ENCODE measurements around the gene SLC14A1. TPM values are rescaled to one million over a fixed set of nuclear protein-coding genes. Genes with fewer than 3 reads are reported as not detected.

SLC14A1 gene
- 0.15 and 0.17 TPM in 2 replicates for total RNA-seq

DNA sequence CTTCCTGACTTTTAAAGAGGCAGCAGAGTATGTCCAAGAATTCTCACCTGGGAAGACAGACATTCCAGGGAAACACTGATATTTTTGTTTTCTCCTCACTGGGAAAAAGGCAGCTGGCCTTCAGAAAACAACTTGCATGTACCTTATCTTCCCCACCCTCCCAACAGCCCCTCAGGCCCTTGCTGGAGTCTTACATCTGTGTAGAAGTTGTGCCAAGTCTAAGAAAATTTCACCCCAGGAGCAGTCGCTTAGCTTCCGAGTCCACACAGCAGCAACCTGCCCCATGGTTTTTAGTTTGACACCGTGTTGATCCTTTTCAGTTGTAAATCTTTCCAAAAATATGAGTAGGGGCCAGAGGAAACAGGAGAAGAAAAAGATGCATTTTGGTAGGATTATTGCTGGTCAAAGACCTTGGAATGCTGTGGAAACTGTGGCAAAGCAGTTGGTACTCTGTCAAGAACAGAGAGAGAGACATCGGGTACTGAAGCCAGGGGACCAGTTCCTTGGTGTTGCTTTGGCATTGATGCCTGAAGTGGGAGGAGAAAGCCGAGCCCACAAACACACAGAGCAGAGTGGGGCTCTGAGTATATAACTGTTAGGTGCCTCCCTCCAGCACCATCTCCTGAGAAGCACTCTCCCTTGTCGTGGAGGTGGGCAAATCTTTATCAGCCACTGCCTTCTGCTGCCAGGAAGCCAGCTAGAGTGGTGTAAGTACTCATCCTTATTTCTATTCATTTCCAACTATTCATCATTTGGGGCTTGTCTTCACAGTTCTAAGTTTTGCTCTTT lies at the start of gene SLC14A1:
Gene SLC14A1 (plus strand): TSS at position 615 of the 789 bp plus-strand sequence. CDS start 6,140 bp downstream, outside the sequence.
- DNase-seq (ENCODE audit: low read depth) = no peak

DNA sequence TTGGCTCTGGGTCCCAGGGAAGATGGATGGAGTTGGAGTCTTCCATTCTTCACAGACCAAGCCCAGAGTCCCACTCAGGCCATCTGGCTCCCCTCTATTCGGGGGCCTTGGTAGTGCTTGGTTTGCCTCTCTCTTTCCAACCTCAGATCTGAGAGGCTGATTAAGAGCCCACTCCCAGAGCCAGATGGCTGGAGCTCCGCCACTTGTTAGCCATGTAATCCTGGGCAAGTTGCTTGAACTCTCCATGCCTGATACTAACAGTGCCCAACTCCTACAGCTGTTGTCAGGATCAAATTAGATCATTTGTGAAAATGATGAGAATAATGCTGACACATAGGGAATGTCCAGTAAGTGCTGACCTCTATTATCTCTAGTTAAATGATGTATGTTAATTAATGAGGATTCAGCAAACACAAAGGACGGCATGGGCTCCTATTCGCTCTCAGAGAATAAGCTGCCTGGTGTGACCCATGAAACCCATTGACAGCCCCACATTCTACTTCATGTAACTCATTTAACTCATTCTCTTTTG lies 46.6 kb upstream of the SLC14A1 start:
- no peak for DNase-seq (ENCODE audit: low read depth)

DNA sequence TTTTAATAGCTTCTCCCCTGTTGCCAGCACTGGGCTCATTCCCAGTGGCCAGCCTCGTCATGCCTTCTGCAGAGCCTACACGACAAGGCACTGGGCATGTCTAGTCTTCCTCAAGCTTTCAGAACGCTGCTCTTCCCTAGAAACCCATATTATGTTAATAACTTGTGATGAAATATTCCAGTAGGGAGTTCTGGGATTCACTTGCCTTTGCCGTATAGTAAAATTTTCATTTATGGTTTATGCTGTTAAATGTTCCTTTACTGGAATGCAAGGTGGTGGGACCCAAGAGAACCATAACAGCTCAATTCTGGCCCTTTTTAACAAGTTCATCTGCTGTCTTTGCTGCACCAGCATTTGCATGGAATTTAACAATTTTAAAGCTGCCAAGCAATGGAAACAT lies 45.5 kb upstream of the SLC14A1 start:
- DNase-seq (ENCODE audit: low read depth) = no peak

DNA sequence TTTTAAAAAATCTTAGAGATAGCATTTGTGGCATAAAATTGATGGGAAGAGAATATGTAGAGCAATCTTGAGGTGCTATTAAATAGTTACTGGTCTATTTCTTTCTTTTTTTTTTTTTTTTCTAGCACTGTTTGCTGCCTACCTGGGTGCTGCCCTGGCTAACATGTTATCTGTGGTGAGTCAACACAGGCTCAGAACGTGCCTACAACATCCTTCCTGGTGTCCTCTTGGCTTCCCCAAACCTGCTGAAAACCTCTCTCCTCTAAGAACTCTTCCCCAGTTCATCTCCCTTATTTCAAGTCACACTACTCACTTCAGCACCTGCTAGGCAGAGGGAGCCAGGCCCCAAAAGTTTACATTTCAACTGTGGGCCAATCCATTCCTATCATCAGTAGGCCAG lies 45.1 kb upstream of the SLC14A1 start:
- DNase-seq (ENCODE audit: low read depth) = no peak

DNA sequence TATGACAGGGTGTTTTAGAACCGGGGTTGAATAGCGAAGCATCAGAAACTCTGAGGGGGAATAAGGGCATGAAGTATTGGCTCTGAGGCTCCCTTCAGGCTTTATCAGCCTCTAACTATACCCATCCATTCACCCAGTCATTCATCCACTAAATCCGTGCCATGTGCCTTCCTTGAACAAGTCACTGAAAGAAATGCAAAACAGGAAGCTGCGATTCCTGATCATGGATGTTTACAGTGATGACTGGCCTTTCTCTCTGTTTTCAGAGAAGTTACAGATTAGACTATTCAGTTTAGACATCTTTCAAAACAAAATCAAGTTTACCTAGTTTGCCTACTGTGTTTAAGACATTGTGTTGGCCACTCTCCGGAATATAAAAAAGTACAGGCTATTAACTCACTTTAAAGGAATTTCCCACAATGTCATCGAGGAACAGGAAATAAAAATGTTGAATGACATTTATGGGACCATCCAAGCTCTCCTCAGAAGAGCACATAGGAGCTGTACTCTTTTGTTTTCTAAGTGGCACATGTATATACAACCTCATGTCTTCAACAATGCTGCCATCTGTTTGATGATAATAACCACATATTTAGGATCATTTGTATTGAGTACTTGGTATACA lies 43.8 kb upstream of the SLC14A1 start:
- no peak for DNase-seq (ENCODE audit: low read depth)

DNA sequence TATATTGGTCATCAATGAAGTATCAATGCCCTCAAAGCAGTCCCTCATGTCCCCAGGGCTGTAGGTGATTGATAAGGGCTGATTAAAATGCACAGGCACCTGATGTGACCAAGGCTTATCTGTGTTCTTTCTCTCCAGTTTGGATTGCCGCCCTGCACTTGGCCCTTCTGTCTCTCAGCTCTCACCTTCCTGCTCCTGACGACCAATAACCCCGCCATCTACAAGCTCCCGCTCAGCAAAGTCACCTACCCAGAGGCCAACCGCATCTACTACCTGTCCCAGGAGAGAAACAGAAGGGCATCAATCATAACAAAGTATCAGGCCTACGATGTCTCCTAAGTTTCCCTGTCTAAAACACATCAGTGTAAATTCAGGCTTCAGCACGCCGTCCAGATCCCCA lies 41.8 kb upstream of the SLC14A1 start:
- DNase-seq (ENCODE audit: low read depth) = no peak

DNA sequence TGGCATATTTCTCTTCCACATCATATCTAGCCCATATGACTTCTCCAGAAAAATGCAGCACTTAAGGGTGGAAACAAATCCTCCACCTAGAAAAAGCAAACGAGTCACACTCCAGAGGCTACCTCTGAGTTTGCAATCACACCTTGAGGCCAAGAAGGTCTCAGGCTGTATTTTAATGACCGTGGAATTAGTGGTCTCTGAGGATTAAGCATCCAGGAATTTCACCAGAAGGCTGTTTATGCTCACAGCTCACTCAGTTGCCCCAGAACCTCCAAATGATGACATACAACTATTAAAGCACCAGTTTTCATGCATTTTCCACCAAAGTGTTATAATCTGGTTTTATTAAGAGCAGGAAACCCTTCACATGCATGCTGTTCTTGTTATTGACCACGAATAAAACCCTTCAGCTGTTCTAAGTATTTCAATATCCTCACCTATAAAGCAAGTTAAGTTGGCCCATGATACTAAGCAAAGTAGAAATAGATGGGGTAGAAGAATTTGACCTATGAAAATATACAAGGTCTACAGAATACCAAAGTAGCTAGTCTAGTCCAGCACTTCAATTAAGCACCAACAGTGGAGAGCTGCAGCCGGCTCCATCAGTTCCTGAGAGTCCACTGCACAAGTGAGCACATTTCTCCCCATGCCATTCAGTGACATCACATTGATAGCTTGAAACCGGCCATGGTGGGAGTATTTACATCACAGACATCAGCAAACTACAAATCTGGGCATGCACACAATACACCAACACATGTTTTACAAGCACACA lies 39.5 kb upstream of the SLC14A1 start:
- DNase-seq (ENCODE audit: low read depth) = peak; percentile 72

DNA sequence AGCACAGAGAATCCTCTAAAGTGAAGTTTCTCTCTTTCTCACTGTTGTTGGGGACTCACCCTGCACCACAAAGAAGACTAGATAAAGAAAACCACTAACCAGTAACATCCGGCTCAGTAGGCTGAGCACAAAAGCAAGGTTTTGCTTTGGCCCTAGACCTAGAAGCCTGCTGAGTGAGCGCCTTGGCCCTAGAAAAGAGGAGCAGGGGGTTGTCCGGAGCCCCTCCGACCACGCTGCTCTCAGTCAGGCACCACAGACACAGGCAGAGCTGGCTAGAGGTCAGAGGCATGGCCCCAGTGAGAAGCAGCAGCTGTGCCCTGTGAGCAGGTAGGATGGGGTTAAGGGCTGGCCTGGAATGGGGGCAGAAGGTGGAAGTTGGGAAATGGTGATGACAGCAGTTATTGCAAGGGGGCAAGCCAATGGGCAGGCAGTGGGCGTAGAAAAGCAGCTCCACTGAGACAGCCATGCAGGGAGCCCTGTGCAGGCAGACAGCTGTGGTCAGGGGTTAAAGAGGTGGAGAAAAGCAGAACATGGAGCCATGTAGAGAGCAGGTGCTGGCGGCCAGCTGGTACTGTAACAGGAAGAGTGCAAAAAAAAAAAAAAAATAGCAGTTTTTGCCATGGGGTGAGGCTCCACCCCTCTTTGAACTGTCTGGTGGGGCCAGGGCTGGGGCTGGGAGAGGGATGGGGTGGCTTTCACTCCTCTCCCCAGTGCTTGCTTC lies 36.9 kb upstream of the SLC14A1 start:
- no peak for DNase-seq (ENCODE audit: low read depth)

DNA sequence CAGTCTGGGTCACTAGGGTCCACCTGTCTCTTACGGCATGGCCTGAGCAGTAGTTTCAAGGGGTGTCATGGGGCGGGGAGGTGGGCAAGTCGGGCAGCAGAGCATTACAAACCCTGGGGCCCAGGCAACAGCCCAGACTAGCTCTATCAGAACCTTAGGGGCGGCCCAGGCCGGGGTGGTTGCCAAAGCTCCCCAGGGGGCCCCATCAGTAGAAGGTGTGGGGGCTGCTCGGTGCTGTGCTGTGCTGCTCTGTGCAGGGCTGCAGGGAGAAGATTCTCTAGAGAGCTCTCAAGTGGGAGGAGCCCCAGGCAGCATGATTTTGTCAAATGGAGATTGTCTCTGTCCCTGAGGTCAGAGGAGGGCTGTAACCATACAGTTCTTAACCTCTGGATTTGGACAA lies 36.4 kb upstream of the SLC14A1 start:
- DNase-seq (ENCODE audit: low read depth) = no peak

DNA sequence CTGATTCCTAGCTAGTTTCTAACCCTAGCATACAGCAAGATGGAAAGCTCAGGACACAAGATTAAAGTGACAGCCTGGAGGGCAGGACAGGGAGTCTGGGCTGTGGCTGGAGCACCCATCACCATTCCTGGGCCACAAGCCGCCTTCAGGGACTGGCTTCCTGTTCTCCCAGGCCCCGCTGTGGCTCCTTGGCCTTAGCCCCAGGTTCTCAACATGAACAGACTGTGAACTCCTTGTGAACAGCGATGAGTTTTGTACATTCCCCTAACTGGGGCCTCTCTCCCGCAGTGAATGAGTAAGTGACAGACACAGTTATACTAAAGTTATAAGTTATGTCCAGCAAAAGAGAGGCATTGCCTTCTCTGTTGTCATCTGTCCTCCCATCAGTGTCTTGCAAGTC lies 35.9 kb upstream of the SLC14A1 start:
- DNase-seq (ENCODE audit: low read depth) = no peak

DNA sequence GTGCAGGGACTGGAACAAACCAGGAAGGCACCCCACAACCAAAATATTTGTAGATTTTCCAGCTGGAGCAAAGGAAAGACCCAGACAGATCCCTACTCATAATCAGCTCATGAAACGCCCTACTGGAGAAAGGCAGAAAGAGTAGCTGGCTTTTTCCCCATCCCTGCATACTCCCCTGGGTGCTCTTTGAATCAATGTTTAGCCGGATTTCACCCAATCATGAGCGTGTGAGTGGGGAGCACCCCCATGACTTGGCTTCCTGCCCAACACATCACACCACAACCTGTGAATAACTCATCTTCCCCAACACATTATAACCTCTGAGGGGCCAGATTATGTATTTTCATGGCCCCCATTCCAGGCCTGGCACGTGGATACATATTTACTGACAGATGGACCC lies 35.1 kb upstream of the SLC14A1 start:
- DNase-seq (ENCODE audit: low read depth) = no peak

DNA sequence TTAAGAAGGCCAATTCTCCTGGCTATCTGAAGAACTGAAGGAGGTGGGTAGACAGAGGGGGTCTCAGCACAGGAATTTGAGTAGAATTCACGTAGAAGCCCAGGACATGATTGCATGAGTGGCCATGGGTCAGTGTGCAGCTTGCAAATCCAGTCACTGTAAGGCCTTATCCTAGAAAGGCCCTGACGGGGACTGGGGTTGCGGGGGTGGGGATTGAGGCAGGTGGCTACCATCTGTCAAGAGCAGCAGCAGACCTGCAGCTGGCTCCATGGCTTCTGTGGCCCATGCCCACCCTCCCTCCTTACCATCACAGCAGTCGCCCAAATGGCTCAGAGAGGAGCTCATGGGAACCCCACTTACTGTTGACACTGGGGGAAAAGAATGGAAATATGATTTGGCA lies 34.6 kb upstream of the SLC14A1 start:
- DNase-seq (ENCODE audit: low read depth) = no peak

DNA sequence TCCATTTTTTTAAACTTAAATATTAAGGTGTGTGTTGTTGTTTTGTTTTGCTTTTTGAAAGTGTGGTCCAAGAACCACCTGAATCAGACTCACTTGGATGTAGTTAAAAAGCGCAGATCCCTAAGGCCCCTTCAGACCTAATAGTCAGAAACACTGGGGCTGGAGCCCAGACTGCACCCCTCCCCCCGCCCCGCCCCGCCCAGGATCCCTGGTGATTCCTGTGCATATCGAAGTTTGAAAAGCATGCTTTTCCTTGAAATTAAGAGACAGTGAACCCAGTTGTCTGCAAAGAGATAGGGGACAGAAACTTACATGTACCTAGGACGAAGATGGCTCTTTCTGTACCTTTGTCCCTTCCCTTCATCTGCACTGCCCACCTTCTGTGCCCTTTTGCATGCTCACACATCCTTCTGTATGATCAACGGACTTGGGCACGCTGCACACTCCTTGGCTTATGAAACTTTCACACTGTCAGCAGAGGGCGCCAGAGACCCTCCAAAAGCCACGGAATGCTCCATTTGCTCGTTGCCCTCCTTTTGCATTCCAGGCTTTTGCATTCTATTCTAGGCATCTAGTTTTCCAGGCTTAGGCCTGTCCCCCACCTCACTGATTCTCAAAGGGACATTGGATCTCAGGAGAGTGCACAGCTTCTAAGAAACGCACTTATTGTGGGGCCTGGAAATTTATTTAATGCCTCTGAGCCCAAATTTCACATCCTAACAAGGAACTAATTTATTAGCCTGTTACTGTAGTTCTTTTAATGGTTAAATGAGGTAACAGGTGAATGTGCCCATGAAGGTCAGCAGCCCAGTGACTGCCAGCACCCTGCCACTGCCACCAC lies 32.8 kb upstream of the SLC14A1 start:
- peak; percentile 59 for DNase-seq (ENCODE audit: low read depth)

DNA sequence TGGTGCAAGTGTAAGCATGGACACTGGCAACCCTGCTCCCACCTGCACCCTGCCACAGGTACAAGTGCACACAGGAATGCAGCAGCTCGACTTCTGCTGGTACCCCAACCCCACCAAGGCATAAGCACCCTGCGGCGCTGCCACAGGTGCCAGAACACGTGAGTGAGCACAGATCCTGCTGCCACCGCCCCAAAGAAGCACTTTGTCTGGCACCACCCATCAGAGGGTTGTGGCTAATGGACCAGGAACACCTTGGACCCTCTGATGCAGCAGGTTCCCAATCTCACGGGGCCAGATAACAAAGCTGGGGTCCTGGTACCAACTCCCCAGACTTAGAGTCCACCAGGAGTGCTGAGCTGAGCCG lies 32.2 kb upstream of the SLC14A1 start:
- no peak for DNase-seq (ENCODE audit: low read depth)

DNA sequence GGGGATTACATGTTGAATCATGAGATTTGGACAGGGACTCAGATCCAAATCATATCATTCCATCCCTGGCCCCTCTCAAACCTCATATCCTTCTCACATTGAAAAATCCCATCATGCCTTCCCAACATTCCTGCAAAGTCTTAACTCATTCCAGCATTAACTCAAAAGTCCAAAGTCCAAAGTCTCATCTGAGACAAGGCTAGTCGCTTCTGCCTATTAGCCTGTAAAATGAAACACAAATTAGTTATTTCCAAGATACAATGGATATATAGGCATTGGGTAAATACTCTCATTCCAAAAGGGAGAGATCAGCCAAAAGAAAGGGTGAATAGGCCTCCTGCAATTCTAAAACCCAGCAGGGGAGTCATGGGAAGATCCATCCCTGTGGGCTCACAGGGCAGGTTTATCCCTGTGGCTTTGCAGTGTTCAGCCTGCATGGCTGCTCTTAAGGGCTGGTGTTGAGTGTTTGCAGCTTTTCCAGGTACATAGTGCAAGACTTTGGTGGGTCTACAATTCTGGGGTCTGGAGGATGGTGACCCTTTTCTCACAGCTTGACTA lies 21.2 kb upstream of the SLC14A1 start:
- DNase-seq (ENCODE audit: low read depth) = no peak

DNA sequence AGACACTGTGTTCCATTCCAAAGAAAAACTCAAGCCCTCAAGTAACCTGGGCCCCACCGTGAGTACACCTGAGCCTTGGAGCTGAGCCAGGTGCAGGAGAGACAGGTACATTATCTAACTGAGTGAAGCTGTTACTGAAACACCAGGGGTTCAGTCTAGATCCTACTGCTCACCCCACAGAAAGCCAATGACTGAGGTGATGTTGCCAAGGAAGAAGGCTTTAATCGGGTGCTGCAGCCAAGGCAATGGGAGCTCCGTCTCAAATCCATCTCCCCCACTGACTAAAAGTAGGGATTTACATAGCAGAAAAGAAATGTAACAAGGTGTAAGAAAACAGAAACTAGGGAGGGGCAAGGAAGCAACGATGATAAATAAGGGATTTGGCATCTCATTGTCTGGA lies 15.2 kb upstream of the SLC14A1 start:
- no peak for DNase-seq (ENCODE audit: low read depth)

DNA sequence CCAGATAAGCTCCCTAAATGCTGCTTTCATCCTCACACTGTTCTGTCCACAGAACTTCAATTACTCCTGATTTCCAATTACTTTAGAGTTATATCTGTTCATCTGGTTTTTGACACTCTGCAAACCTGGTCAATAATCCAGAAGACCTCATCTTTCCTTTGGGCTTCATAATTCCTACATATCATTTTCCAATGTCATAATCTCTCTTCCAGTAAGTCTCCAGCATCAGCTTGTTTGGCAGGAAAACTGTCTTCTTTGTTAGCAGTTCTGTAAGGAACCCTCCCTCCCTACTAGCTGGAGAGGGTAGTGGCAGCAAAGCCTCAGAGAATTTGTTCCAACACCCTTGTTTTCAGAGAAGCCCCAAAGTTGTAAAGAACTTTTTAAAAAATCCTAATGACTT lies 11.9 kb upstream of the SLC14A1 start:
- no peak for DNase-seq (ENCODE audit: low read depth)

DNA sequence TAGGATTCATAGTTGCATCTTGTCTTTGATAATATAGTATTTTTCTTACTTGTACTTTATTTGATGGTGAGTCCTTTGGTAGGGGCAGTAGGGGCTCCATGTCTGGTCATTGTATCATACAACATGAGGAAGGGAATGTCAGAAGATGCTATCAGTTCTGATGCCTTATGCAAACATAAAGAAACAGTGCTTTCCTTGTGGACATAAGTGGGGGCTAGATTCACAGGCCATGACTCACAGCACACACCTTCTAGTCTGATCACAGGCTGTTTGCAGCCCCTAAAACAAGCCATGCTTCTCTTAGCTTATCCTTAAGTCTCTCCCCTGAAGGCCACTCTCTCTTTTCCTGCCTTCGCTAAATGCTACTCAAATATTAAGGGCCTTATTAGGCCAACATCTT lies 10.7 kb upstream of the SLC14A1 start:
- DNase-seq (ENCODE audit: low read depth) = no peak

DNA sequence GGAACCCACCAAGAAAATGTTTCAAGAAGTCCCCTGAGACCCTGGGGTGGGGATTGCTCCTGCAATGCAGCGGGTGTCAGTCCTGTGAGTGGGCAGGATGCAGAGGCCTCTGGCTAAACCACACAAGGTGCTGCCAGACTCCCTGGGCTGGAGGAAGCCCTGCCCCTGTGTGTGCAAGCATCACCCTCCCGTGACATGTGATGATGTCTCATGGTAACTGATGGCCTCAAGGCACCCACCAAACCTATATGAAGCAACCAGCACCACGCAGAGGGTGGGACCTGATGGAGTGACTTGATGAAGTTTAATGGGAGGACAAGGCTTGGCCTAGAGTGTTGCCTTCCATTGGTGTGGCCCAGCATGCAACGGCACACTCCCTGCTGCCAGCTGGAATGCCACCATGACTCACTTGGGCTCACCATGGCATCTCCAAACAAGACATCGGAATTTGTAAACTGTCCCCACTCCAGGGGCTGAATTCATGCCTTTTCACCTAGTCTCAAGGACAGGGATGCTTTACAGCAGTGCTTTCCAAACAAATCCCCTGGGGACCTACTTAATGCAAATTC lies 8.7 kb upstream of the SLC14A1 start:
- no peak for DNase-seq (ENCODE audit: low read depth)

DNA sequence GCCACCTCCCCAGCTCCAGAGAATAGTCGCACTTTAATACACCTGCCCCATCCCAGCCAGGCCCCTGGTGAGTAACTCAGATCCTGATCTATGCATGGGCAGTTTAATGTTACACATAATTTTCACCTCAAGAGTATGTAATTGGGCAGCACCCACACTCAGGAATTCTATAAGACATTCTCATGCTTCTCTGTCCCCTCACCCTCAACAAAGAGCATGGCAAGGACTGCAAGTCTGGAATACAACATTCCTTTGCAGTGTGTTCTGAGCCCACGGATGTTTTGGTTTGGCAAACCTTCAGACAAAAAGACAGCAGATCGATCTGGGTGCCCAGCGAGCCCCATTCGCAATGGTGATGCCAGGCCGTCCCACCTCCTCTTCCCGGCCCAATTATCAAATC lies 4.9 kb upstream of the SLC14A1 start:
- no peak for DNase-seq (ENCODE audit: low read depth)
